GM19324 (cell line): ENCODE measurements around the gene EEF1G.
"Not testable (repeated sequence)": the region's sequence is repeated elsewhere in the genome, so short reads cannot be mapped to it uniquely, and the experiment has no call there.

Experiments
- ATAC-seq: cut with Tn5 transposase; IDR thresholded peaks from one replicate; pipeline ENCODE4 v1.9.1; 2021; ENCODE audit warnings: mild to moderate bottlenecking, moderate library complexity; ENCODE audit not compliant: unreplicated experiment, low FRiP score

The EEF1G gene, protein sequence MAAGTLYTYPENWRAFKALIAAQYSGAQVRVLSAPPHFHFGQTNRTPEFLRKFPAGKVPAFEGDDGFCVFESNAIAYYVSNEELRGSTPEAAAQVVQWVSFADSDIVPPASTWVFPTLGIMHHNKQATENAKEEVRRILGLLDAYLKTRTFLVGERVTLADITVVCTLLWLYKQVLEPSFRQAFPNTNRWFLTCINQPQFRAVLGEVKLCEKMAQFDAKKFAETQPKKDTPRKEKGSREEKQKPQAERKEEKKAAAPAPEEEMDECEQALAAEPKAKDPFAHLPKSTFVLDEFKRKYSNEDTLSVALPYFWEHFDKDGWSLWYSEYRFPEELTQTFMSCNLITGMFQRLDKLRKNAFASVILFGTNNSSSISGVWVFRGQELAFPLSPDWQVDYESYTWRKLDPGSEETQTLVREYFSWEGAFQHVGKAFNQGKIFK

GRCh38 chr11:62573592-62574362 is at the start of gene EEF1G:
TSS of gene EEF1G (minus strand) at chr11:62573891. CDS start at chr11:62573842, 49 bp downstream.
- ATAC-seq: peak; percentile 91

DNA sequence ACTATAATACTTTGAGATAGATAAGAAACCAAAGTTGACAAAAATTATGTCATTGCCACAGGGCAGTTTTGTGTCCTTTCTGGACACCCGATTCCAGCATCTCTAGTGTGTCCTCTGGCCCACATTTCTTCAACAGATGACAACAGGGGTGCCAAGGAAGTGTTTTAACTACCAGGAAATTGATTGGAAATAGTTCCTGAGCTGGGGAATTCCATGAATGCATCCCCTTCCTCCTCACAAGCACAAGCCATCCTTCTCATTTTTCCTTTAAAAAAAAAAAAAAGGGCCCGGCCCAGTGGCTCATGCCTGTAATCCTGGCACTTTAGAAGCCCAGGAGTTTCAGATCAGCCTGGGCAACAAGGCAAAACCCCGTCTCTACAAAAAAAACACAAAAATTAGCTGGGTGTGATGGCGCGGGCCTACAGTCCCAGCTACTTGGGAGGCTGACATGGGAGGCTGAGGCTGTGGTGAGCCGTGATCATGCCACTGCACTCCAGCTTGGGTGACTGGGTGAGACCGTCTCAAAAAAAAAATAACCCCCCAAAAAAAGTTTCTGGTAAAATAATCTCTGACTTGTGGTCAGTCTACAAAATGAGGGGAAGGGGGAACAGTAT is 48.9 kb upstream of the EEF1G start:
- no peak for ATAC-seq

GRCh38 chr11:62621567-62622470 is 48.1 kb upstream of the EEF1G start, which contains the start of gene B3GAT3:
TSS of gene B3GAT3 (minus strand) at chr11:62621986. CDS start at chr11:62621947, 39 bp downstream.
- peak; percentile 95 for ATAC-seq

- ATAC-seq: no peak
These were observed 47.4 kb upstream of the EEF1G start for GRCh38 chr11:62621027-62621566.

DNA sequence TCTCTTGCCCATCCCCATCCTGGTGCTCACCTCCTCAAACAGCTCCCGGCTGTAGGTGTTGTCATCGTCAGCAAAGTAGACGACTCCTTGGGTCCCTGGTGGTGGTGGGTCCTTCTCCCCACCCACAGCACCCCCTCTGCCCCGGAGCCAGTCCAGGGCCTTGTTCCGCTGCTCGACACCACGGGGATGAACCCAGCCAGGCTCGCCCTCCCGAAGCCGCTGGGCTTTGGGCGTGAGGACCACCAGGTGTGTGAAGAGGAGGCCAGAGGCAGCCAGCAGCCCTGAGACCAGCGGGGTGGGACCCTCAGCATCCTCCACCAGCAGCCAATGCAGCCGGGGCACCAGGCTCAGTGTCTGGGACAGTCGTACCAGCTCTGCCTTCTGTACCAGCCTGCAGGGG is 43.3 kb upstream of the EEF1G start:
- not testable (repeated sequence) for ATAC-seq

DNA sequence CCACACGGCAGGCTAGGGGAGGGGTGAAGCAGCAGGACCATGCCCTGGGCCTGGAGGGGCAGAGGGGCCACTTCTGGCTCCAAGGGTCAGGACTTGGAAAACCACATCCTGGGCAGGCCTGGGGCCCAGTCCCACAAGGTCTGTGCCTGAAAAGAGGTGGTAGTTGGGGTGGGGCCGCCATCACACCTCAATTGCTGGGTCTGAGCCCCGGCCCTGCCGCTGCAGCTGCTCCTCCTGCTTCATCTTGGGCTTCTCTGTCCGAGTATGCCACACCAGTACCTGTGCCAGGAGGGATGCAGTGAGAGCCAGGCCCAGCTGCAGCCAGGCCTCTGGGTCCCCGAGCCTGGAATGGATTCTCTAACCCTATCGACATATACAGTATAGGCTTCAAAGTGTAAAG is 41.8 kb upstream of the EEF1G start:
- no peak for ATAC-seq

DNA sequence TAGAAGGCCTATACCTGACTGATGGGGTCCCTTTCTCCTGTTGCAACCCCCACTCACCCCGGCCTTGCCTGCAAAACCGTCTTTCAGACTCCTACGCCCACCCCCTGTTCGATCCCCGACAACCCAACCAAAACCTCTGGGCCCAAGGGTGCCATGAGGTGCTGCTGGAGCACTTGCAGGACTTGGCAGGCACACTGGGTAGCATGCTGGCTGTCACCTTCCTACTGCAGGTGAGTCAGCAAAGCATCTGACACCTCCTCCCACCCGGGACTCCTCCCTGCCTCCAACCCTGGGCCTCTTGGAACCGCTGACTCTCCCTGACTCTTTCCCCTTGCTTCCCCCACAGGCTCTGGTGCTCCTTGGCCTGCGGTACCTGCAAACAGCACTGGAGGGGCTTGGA is 40.6 kb upstream of the EEF1G start:
- no peak for ATAC-seq

- ATAC-seq: no peak
These were observed 39.6 kb upstream of the EEF1G start for GRCh38 chr11:62613291-62613778.

GRCh38 chr11:62612366-62613290 is 38.9 kb upstream of the EEF1G start, which contains the start of the genes EML3 and ROM1:
TSS of gene EML3 (minus strand) at chr11:62612775. CDS start at chr11:62612457, 318 bp downstream.
TSS of gene ROM1 (plus strand) at chr11:62613257. CDS start at chr11:62613282, 25 bp downstream.
- ATAC-seq: peak; percentile 65

DNA sequence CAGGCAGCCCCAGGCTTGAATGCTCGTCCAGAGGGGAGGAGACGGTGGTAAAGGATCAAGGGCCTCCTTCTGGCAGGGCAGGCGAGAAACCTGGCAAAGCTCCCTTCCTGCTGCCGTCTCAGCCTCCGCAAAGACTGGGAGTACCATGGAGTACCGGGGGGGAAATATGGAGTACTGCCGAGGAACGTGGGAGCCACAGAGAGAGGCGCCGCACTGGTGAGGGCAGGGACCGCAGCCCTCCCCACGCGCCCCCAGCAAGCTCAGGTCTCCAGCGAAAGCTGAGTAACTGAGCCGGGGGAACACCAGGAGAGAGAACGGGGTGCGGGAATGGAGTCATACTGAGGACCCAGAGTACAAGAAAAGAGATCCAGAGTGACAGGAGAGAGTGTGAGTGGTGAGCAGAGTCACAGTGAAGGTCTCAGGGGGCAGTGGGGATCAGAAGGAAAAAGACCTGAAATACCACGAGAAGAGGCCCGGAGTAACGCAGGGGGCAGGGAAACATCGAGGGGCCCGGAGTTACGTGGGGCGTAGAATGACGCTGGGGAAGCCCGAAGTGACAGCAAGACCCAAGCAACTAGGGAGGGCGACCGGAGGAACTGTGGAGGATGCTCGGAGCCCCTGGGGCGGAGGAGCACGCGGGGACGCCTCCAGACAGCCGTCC is 38.1 kb upstream of the EEF1G start:
- peak; percentile 18 for ATAC-seq

- no peak for ATAC-seq
These were observed 37.4 kb upstream of the EEF1G start for GRCh38 chr11:62610814-62611704.

GRCh38 chr11:62610403-62610802 is 36.7 kb upstream of the EEF1G start:
- ATAC-seq: no peak

DNA sequence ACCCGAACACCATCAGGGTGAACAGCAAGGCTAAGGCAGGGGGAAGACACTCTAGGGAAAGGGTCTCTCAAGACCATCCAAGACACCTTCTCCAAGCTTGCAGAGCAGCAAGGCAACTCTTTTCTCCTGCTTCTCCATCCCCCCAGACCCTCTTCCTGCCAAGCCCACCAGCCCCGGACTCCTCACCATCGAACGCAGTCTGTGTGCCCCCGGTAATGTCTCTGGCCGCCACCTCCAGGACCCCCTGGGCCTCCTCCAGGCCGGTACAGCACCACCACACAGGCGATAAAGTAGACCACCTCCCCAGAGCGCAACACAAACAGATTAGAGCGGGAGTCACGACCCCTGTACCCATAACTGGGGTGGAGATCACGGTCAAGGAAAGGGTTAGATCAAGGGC is 35.1 kb upstream of the EEF1G start:
- no peak for ATAC-seq

GRCh38 chr11:62607714-62608113 is 34.0 kb upstream of the EEF1G start:
- ATAC-seq: no peak

GRCh38 chr11:62605902-62606301 is 32.2 kb upstream of the EEF1G start:
- ATAC-seq: no peak

DNA sequence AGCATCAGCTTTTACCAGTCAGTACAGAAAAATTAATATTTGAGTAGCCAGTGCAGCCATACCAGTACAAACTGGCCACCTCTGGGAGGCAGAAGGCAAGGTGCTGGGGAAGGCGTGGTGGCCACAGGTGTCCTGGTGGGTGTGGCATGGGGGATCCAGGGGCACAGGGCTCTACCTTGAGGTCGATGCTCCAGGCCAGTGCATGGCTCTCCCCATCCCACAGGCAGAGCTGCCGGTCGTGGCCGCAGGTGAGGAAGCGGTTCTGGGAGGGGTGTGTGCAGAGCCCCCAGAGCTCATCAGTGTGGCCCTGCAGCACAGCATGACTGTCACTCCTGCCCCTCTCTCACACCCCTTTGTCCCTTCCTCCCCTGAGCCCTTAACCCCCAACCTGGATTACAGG is 31.8 kb upstream of the EEF1G start:
- no peak for ATAC-seq
